Measurements from ENCODE around the gene NFAT5.
A peak's percentile ranks its signal among the peaks of the same experiment; 100 is the strongest.
"Not testable (repeated sequence)": the region's sequence is repeated elsewhere in the genome, so short reads cannot be mapped to it uniquely, and the experiment has no call there.

Gene NFAT5

GRCh38 chr16:69564845-69565670 is 708 bp upstream of the NFAT5 start:
- H3K36me3 Mint-ChIP-seq = peaks cover 5% of the 10 kb centered on the region
- peaks cover 46% of the 10 kb centered on the region for H3K4me1 Mint-ChIP-seq
- H3K27ac Mint-ChIP-seq = peak overlapping the region; percentile 95
- H3K4me3 Mint-ChIP-seq = peak overlapping the region; percentile 90
- CTCF ChIA-PET = interaction anchor here (0.8 to 1.6 kb wide), 4 partner anchors 70 to 171 kb away, joined by 3 to 12 read pairs (median 4); no protein-coding TSS in a partner anchor
- DNase-seq = no peak
- no peaks in the 10 kb centered on the region for H3K27me3 Mint-ChIP-seq
- H3K9me3 Mint-ChIP-seq = no peaks in the 10 kb centered on the region

- peak; percentile 56 for DNase-seq
- Mint-ChIP-seq H3K27me3 (no peaks in the 10 kb centered on the region), H3K4me1 (peaks cover 46% of the 10 kb centered on the region), H3K36me3 (peaks cover 6% of the 10 kb centered on the region), H3K4me3 (peak overlapping the region; percentile 98), H3K27ac (peak overlapping the region; percentile 95), H3K9me3 (no peaks in the 10 kb centered on the region)
- CTCF ChIA-PET = interaction anchor here (0.6 to 1.4 kb wide), 3 partner anchors 10 to 568 kb away, joined by 3 to 5 read pairs (median 4); no protein-coding TSS in a partner anchor
Measured at GRCh38 chr16:69566240-69566980, 644 bp downstream of the NFAT5 start.

GRCh38 chr16:69566981-69567680 is 1.4 kb downstream of the NFAT5 start:
- CTCF ChIA-PET = interaction anchor here (1.4 kb wide), 2 partner anchors 10 to 11 kb away, joined by 3 to 5 read pairs; no protein-coding TSS in a partner anchor
- Mint-ChIP-seq H3K36me3 (peaks cover 6% of the 10 kb centered on the region), H3K9me3 (no peaks in the 10 kb centered on the region), H3K27me3 (no peaks in the 10 kb centered on the region), H3K4me1 (peaks cover 44% of the 10 kb centered on the region), H3K4me3 (peak overlapping the region; percentile 98), H3K27ac (peak overlapping the region; percentile 91)
- peak; percentile 29 for DNase-seq

GRCh38 chr16:69568676-69569075 is 2.9 kb downstream of the NFAT5 start:
- Mint-ChIP-seq H3K4me3 (no peak overlapping the region), H3K36me3 (peaks cover 6% of the 10 kb centered on the region), H3K27ac (no peak overlapping the region), H3K4me1 (peaks cover 36% of the 10 kb centered on the region), H3K27me3 (no peaks in the 10 kb centered on the region), H3K9me3 (no peaks in the 10 kb centered on the region)
- CTCF ChIA-PET = interaction anchor here (0.6 to 1.8 kb wide), 3 partner anchors 28 to 172 kb away, joined by 3 to 9 read pairs (median 3); no protein-coding TSS in a partner anchor
- no peak for DNase-seq

- not testable (repeated sequence) for H3K36me3 Mint-ChIP-seq, H3K4me3 Mint-ChIP-seq, H3K27me3 Mint-ChIP-seq, H3K27ac Mint-ChIP-seq, H3K9me3 Mint-ChIP-seq, DNase-seq, H3K4me1 Mint-ChIP-seq
- CTCF ChIA-PET = interaction anchor here (1.5 kb wide), 1 partner anchor 12 kb away, joined by 5 read pairs; no protein-coding TSS in a partner anchor
Measured at GRCh38 chr16:69578771-69579170, 13.0 kb downstream of the NFAT5 start.

GRCh38 chr16:69579783-69580481 is 14.2 kb downstream of the NFAT5 start:
- CTCF ChIA-PET = no interaction called here
- H3K9me3 Mint-ChIP-seq = no peaks in the 10 kb centered on the region
- DNase-seq = no peak
- H3K36me3 Mint-ChIP-seq = peaks cover 4% of the 10 kb centered on the region
- no peaks in the 10 kb centered on the region for H3K4me1 Mint-ChIP-seq
- no peak overlapping the region for H3K4me3 Mint-ChIP-seq
- H3K27me3 Mint-ChIP-seq = no peaks in the 10 kb centered on the region
- no peak overlapping the region for H3K27ac Mint-ChIP-seq

- no peaks in the 10 kb centered on the region for H3K27me3 Mint-ChIP-seq
- H3K4me1 Mint-ChIP-seq = no peaks in the 10 kb centered on the region
- H3K27ac Mint-ChIP-seq = no peak overlapping the region
- CTCF ChIA-PET = no interaction called here
- no peak for DNase-seq
- no peak overlapping the region for H3K4me3 Mint-ChIP-seq
- H3K36me3 Mint-ChIP-seq = peaks cover 4% of the 10 kb centered on the region
- no peaks in the 10 kb centered on the region for H3K9me3 Mint-ChIP-seq
Measured at GRCh38 chr16:69581297-69581696, 15.5 kb downstream of the NFAT5 start.

GRCh38 chr16:69584493-69584892 is 18.7 kb downstream of the NFAT5 start:
- H3K9me3 Mint-ChIP-seq, H3K4me3 Mint-ChIP-seq, CTCF ChIA-PET, H3K4me1 Mint-ChIP-seq, H3K27ac Mint-ChIP-seq, H3K36me3 Mint-ChIP-seq, DNase-seq, H3K27me3 Mint-ChIP-seq: not testable (repeated sequence)

GRCh38 chr16:69589434-69590269 is 23.9 kb downstream of the NFAT5 start:
- CTCF ChIA-PET = no interaction called here
- Mint-ChIP-seq H3K9me3 (no peaks in the 10 kb centered on the region), H3K4me3 (no peak overlapping the region), H3K4me1 (peaks cover 6% of the 10 kb centered on the region), H3K36me3 (peaks cover 3% of the 10 kb centered on the region), H3K27me3 (no peaks in the 10 kb centered on the region), H3K27ac (no peak overlapping the region)
- DNase-seq = no peak

GRCh38 chr16:69590590-69590989 is 24.8 kb downstream of the NFAT5 start:
- CTCF ChIA-PET = no interaction called here
- Mint-ChIP-seq H3K4me3 (no peak overlapping the region), H3K4me1 (peaks cover 6% of the 10 kb centered on the region), H3K36me3 (peaks cover 3% of the 10 kb centered on the region), H3K27ac (no peak overlapping the region), H3K27me3 (no peaks in the 10 kb centered on the region), H3K9me3 (no peaks in the 10 kb centered on the region)
- no peak for DNase-seq

- Mint-ChIP-seq H3K9me3 (no peaks in the 10 kb centered on the region), H3K27ac (no peak overlapping the region), H3K36me3 (peaks cover 2% of the 10 kb centered on the region), H3K27me3 (no peaks in the 10 kb centered on the region), H3K4me1 (peaks cover 3% of the 10 kb centered on the region), H3K4me3 (no peak overlapping the region)
- DNase-seq = no peak
- CTCF ChIA-PET = no interaction called here
Measured at GRCh38 chr16:69593751-69594255, 28.0 kb downstream of the NFAT5 start.

GRCh38 chr16:69595127-69596036 is 29.6 kb downstream of the NFAT5 start:
- Mint-ChIP-seq H3K27ac (no peak overlapping the region), H3K9me3 (no peaks in the 10 kb centered on the region), H3K36me3 (peaks cover 2% of the 10 kb centered on the region), H3K4me1 (peaks cover 2% of the 10 kb centered on the region), H3K27me3 (no peaks in the 10 kb centered on the region), H3K4me3 (no peak overlapping the region)
- CTCF ChIA-PET = no interaction called here
- no peak for DNase-seq
